ENCODE results near the gene FAR2. TPM values are rescaled to one million over a fixed set of nuclear protein-coding genes. Genes with fewer than 3 reads are reported as not detected.

The FAR2 gene
- total and polyA plus RNA-seq, 8 donors = 0.43 to 2.8 (median 1.1) TPM

DNA sequence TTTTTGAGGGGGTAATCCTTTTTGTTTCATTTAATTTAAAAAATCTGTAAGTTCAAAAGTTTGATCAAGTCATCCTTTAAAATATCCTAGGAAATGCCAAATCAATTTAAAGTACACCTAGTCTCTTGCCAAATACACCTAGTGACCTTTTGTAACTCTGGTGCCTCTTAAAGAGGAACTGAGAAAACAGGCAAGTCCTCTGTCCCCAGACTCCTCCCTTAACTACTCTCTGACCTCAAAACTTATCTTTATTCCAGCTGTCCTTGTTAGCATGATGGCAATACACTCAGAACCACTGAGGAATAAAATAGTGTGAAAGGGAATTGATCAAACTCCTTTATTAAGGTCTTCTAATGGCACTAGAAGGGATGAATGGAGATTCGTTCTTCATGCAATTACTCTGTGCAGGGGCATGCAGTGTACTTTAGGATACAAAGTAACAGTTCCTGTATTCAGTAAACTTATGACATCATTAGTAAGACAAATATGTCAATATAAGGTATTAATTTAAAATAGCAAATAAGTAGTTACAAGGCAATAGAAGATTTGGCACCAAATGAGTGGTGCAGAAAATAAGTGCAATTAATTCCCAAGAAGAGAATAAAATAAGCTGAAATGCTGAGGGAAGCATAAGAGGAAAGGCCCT, 3.3 kb downstream of the FAR2 start:
- DNase-seq (no peak), FAIRE-seq (no peak), ATAC-seq (no peak)
- no peak overlapping the region for H3K4me3 ChIP-seq
- H3K4me1 ChIP-seq = no peaks in the 10 kb centered on the region
- H3K9me3 ChIP-seq = no peaks in the 10 kb centered on the region
- H3K27me3 ChIP-seq = peaks cover 0 to 3% (median 0%) of the 10 kb centered on the region in 4 donors
- no peak for TF ChIP-seq CTCF (IDR thresholded peaks at IDR 0.05)
- no peaks in the 10 kb centered on the region for H3K36me3 ChIP-seq
- H3K27ac ChIP-seq = no peak overlapping the region
- intact Hi-C loops (cut with DNase I) = no loop called here
- WGBS, 2 donors = 52 to 62% methylated on average over 1 of the region's 1 CpG

DNA sequence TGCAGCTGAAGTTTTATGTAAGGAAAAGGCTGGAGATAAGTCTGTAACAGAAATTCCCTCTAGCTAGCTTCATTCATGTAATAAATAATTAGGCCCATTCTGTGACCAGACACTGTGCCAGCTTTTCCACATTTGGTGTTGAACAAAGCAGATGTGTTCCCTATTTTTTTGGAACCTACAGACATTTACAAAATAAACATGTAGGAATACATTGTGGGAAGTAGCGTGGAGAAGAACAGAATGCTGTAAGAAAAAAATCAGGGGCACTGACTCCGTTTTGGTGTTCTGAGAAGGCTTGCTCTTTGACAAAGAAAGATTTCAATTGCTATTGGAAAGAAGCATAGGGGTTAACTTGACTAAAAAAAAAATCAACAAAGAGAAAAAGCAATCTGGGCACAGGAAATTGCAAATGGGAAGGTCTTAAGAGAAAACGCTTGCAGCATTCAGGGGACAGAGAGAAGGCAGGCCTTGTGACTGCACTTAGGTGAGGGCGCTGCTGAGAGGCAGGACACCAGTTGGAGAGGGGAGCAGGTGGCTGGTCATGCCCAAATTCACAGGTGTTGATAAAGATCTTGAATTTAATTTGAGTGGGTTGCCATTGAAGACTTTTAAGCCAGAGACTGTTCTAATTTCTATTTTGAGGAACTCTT, 4.0 kb downstream of the FAR2 start:
- intact Hi-C loops (cut with DNase I) = no loop called here

DNA sequence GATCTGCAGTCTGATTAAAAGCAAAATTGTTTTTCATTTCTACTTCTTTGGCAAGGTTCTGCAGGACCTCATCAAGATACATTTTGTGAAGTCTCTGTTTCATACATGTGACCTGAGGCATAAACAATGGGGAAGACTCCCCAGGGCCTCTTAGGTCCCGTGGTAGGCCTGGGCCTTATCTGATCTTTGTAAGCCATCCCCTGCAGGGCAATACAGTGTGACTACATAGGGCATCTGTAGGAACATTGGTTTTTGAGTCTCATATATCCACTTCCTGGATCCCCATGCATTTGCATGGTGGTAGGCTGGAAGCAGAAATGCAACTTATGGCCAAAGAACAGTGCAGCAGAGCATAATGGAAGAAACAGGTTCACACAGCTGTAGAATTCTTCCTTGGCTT, 6.0 kb downstream of the FAR2 start:
- Histone ChIP-seq H3K9me3 (no peaks in the 10 kb centered on the region), H3K27ac (no peak overlapping the region), H3K4me3 (no peak overlapping the region), H3K36me3 (no peaks in the 10 kb centered on the region), H3K27me3 (peaks cover 0 to 3% (median 0%) of the 10 kb centered on the region in 4 donors), H3K4me1 (no peaks in the 10 kb centered on the region)
- intact Hi-C loops (cut with DNase I) = no loop called here
- DNase-seq (no peak), ATAC-seq (no peak), FAIRE-seq (no peak)
- no peak for TF ChIP-seq CTCF (IDR thresholded peaks at IDR 0.05)
- 59 to 76% methylated on average over 1 of the region's 1 CpG for WGBS, 2 donors

More for the DNA sequence above, 4.0 kb downstream of the FAR2 start:
- Histone ChIP-seq H3K36me3 (no peaks in the 10 kb centered on the region), H3K9me3 (no peaks in the 10 kb centered on the region), H3K4me1 (no peaks in the 10 kb centered on the region), H3K4me3 (no peak overlapping the region), H3K27ac (no peak overlapping the region), H3K27me3 (peaks cover 0 to 3% (median 0%) of the 10 kb centered on the region in 4 donors)
- TF ChIP-seq CTCF (IDR thresholded peaks at IDR 0.05) = no peak
- ATAC-seq = no peak
- WGBS, 2 donors = 56 to 61% methylated on average over 4 of the region's 4 CpGs
- no peak for DNase-seq
- no peak for FAIRE-seq

GRCh38 chr12:29157486-29157946, 8.4 kb downstream of the FAR2 start:
- no peaks in the 10 kb centered on the region for H3K4me1 ChIP-seq
- H3K27me3 ChIP-seq = peaks cover 0 to 3% (median 0%) of the 10 kb centered on the region in 4 donors
- no peak overlapping the region for H3K27ac ChIP-seq
- no peak for TF ChIP-seq CTCF (IDR thresholded peaks at IDR 0.05)
- no peak for ATAC-seq
- H3K9me3 ChIP-seq = no peaks in the 10 kb centered on the region
- H3K4me3 ChIP-seq = no peak overlapping the region
- intact Hi-C loops (cut with DNase I) = no loop called here
- FAIRE-seq = no peak
- DNase-seq = no peak
- no peaks in the 10 kb centered on the region for H3K36me3 ChIP-seq
- WGBS, 2 donors = 29 to 39% methylated on average over 1 of the region's 1 CpG

Measured in pancreas (tissue), 10 donors.